ENCODE results near the gene STXBP6.

STXBP6 gene

DNA sequence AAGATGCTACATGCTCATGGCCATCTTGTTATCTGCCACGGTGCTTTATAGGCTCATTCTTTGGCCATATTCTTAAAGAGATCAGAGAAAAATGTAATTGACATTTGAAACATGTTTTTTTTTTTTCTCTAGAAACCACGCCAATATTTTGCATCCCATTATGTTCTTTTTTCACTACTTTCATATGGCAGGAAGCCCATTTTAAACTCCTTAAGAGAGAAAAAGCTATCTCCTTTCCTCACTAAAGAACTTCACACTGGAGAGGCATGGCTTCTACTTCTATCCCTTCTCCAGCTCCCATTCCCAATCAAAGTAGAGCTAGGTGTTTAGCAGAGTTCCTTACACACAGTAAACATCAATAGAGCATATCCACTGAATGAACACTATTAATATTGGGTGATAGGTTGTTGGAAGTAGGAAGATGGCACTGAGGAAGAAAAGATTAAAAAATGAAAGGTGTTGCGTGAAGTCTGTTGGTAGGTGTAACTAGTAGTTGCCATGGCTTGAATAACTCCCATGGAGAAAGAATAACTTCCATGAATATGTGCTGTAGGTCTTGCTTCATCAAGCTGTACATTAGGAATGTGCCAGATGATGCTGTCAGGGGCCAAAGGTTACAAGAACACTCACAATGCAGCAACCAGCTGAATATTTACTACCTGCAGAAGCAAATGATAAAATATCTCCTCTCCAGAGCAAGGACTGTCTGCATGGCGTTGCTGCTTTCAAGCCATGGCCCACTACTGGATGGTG lies 178.8 kb downstream of the STXBP6 start:
- Mint-ChIP-seq H3K9me3 (no peaks in the 10 kb centered on the region), H3K27me3 (peaks cover 21% of the 10 kb centered on the region), H3K27ac (no peak overlapping the region), H3K4me1 (no peaks in the 10 kb centered on the region), H3K4me3 (no peak overlapping the region)
- ATAC-seq, result no peak
- DNase-seq, result no peak

DNA sequence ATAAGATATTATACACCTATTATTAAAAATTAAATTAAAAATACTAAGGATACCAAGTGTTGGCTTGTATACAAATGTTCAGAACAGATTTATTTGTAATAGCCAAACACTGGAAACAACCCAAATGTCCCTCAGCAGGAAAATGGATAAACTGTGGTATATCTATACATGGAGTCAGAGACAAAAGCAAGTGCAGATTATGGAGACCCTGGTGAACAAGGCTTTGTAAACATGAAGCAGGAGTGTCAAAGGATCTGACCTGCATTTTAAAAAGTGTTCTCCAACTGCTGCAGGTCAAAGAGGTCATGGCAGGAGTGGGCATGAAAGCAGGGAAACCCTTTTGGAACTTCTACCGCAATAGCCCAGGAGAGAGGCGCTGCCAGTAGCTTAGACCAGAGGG lies 181.6 kb downstream of the STXBP6 start:
- ATAC-seq, result no peak
- no peak overlapping the region for H3K27ac Mint-ChIP-seq

GRCh38 chr14:24866067-24866639 lies 183.8 kb downstream of the STXBP6 start:
- ATAC-seq, result no peak
- H3K27ac Mint-ChIP-seq, result no peak overlapping the region
- no peaks in the 10 kb centered on the region for H3K9me3 Mint-ChIP-seq
- H3K4me1 Mint-ChIP-seq, result no peaks in the 10 kb centered on the region
- H3K27me3 Mint-ChIP-seq, result peaks cover 13% of the 10 kb centered on the region
- DNase-seq, result no peak
- no peak overlapping the region for H3K4me3 Mint-ChIP-seq

More for the DNA sequence above, 181.6 kb downstream of the STXBP6 start:
- no peak overlapping the region for H3K4me3 Mint-ChIP-seq
- H3K4me1 Mint-ChIP-seq, result no peaks in the 10 kb centered on the region
- peaks cover 16% of the 10 kb centered on the region for H3K27me3 Mint-ChIP-seq
- H3K9me3 Mint-ChIP-seq, result no peaks in the 10 kb centered on the region
- DNase-seq, result no peak

GRCh38 chr14:24863968-24864684 lies 185.8 kb downstream of the STXBP6 start:
- ATAC-seq (no peak), DNase-seq (no peak)
- Mint-ChIP-seq H3K27me3 (peaks cover 13% of the 10 kb centered on the region), H3K4me3 (no peak overlapping the region), H3K4me1 (no peaks in the 10 kb centered on the region), H3K27ac (peak overlapping the region in 1 of 2 donors; percentile 27), H3K9me3 (no peaks in the 10 kb centered on the region)

DNA sequence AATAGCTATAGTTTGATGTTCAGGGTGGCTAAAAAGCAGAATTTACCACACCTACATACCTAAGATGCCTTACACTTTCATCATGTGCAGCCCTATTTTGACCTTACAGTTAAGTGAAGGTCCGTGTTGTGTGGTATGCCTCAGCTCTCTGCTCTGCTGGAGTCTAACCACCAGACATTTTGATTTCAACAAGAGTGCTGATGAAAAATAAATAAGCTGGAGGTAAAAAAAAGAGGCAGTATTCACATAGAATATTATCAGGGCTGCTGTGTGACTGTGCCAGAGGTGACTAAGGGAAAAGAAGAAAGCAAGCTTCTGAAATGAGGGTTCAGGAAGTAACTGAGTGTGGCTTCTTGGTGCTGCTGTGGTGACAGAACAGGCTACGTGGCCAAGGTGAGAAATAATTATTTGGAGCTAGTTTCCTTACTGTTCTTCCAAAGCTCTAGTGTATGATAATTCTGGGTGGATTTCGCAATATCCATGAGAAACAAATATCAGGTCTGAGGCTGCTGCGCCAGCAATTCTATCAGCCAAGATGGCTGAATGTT lies 188.8 kb downstream of the STXBP6 start:
- DNase-seq (no peak), ATAC-seq (no peak)
- Mint-ChIP-seq H3K4me1 (no peaks in the 10 kb centered on the region), H3K27ac (no peak overlapping the region), H3K27me3 (peaks cover 19% of the 10 kb centered on the region), H3K9me3 (no peaks in the 10 kb centered on the region), H3K4me3 (no peak overlapping the region)

GRCh38 chr14:24859559-24859958 lies 190.4 kb downstream of the STXBP6 start:
- ATAC-seq (no peak), DNase-seq (no peak)
- Mint-ChIP-seq H3K4me3 (no peak overlapping the region), H3K27me3 (peaks cover 25% of the 10 kb centered on the region), H3K4me1 (no peaks in the 10 kb centered on the region), H3K27ac (peak overlapping the region in 1 of 2 donors; percentile 5), H3K9me3 (no peaks in the 10 kb centered on the region)

- H3K4me3 Mint-ChIP-seq, result no peak overlapping the region
- ATAC-seq (no peak), DNase-seq (no peak)
- no peak overlapping the region for H3K27ac Mint-ChIP-seq
- no peaks in the 10 kb centered on the region for H3K9me3 Mint-ChIP-seq
- H3K4me1 Mint-ChIP-seq, result no peaks in the 10 kb centered on the region
- peaks cover 17% of the 10 kb centered on the region for H3K27me3 Mint-ChIP-seq
Measured at GRCh38 chr14:24858684-24859083, 191.3 kb downstream of the STXBP6 start.

GRCh38 chr14:24858052-24858451 lies 191.9 kb downstream of the STXBP6 start:
- DNase-seq, result no peak
- Mint-ChIP-seq H3K9me3 (no peaks in the 10 kb centered on the region), H3K27me3 (peaks cover 12% of the 10 kb centered on the region), H3K4me3 (no peak overlapping the region), H3K27ac (no peak overlapping the region), H3K4me1 (no peaks in the 10 kb centered on the region)
- no peak for ATAC-seq

DNA sequence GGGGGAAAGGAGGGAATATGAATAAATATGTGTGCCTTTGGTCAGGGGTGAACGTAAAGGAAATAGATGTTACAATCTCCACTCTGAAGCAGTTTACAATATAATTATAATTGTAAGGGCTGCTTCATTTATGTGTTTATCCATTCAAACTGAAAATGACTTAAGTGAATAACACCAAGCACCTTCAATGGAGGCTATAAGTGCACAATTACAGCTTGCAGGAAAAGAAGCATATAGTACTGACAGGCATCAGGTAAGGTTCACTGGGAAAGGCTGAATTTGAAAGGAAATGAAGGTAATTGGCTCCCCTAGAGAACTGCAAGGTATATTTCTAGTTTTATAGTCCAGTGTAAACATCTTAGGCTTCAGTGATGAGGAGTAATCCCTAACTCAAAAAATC lies 192.7 kb downstream of the STXBP6 start:
- H3K4me3 Mint-ChIP-seq, result no peak overlapping the region
- H3K27ac Mint-ChIP-seq, result no peak overlapping the region
- ATAC-seq (no peak), DNase-seq (no peak)
- H3K9me3 Mint-ChIP-seq, result no peaks in the 10 kb centered on the region
- no peaks in the 10 kb centered on the region for H3K4me1 Mint-ChIP-seq
- H3K27me3 Mint-ChIP-seq, result peaks cover 12% of the 10 kb centered on the region

GRCh38 chr14:24853446-24853845 lies 196.5 kb downstream of the STXBP6 start:
- Mint-ChIP-seq H3K9me3 (no peaks in the 10 kb centered on the region), H3K4me3 (no peak overlapping the region), H3K4me1 (no peaks in the 10 kb centered on the region), H3K27ac (no peak overlapping the region), H3K27me3 (peaks cover 20% of the 10 kb centered on the region)
- no peak for ATAC-seq
- DNase-seq, result no peak

DNA sequence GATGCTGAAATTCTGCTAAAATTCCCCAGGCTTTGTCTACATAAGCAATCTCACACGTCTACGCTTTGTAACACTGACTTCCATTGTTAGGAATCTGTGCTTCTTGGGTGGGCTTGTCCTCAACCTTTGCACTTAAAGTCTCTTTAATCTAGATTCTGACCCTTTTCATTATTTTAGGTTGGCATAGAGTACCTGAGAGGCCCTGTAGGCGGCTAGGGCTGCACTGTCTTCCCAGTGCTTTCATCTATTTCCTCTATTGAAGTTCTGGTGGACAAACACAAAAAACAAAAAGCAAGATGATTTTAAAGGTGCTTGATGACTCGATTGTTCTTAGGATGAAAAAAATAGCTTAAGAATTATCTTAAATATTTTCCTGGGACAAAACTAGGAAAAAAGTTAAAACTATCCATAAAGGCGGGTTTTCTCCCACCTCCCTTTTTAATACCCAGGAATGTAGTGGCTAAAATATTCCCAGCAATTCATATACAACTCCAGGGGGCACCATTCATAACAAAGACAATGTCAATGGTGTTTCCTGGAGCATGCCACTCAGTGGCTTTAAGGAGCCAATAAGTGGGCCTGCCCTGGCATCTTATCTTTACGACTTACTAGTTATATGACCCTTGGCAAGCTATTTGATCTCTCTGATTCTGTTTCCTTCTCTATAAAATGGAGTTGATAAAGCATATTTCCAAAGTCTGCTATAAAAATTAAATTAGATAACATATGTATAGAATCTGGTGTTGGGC lies 197.5 kb downstream of the STXBP6 start:
- no peaks in the 10 kb centered on the region for H3K9me3 Mint-ChIP-seq
- DNase-seq, result no peak
- no peaks in the 10 kb centered on the region for H3K4me1 Mint-ChIP-seq
- no peak for ATAC-seq
- no peak overlapping the region for H3K27ac Mint-ChIP-seq
- H3K27me3 Mint-ChIP-seq, result peaks cover 20% of the 10 kb centered on the region
- H3K4me3 Mint-ChIP-seq, result no peak overlapping the region

DNA sequence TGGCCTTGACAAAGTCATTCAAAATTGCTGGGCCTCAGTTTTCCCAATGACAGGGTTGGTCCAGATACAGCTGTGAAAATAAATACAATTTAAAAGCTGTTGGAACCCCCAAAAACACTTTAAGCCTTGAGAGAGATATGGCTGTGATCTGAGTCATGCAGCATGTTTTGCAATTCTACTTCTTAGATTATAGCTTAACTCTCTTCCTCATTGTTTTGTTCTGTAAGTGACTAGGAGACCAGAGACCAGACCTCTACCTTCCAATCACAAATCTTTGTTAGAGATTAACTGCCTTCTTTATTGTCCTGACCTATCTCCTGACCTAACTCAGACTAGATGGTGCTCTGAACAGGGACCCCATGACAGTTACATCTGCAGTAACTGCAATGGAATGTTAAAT lies 198.1 kb downstream of the STXBP6 start:
- Mint-ChIP-seq H3K27me3 (peaks cover 16% of the 10 kb centered on the region), H3K4me1 (no peaks in the 10 kb centered on the region), H3K27ac (no peak overlapping the region), H3K9me3 (no peaks in the 10 kb centered on the region), H3K4me3 (no peak overlapping the region)
- DNase-seq (no peak), ATAC-seq (no peak)

GRCh38 chr14:24851406-24851805 lies 198.5 kb downstream of the STXBP6 start:
- no peak for ATAC-seq
- H3K4me3 Mint-ChIP-seq, result no peak overlapping the region
- DNase-seq, result no peak
- H3K27me3 Mint-ChIP-seq, result peaks cover 14% of the 10 kb centered on the region
- H3K27ac Mint-ChIP-seq, result no peak overlapping the region
- H3K4me1 Mint-ChIP-seq, result no peaks in the 10 kb centered on the region
- no peaks in the 10 kb centered on the region for H3K9me3 Mint-ChIP-seq

DNA sequence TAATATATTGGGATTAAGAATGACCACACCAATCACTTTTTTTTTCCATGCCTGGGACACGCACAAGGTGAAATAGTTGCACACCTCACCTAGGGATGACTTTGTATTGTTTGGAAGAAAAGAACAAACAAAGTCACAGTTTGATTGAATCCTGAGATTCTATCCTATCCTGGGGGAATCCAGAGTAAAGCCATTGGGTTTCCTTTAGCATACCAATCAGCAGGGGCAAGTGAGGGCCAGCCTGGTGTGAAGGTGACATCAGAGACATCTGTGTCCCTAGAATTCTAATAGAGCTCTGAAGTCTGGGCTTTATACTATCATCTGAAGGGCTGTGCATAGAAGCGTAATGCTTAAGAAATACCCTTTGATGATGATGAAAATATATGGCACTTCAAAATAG lies 199.9 kb downstream of the STXBP6 start:
- H3K27ac Mint-ChIP-seq, result no peak overlapping the region
- no peaks in the 10 kb centered on the region for H3K4me1 Mint-ChIP-seq
- H3K9me3 Mint-ChIP-seq, result no peaks in the 10 kb centered on the region
- ATAC-seq, result no peak
- H3K27me3 Mint-ChIP-seq, result peaks cover 8% of the 10 kb centered on the region
- no peak overlapping the region for H3K4me3 Mint-ChIP-seq
- DNase-seq, result no peak

- H3K27ac Mint-ChIP-seq, result no peak overlapping the region
- no peak for ATAC-seq
- no peak overlapping the region for H3K4me3 Mint-ChIP-seq
- no peaks in the 10 kb centered on the region for H3K4me1 Mint-ChIP-seq
- no peaks in the 10 kb centered on the region for H3K9me3 Mint-ChIP-seq
- peaks cover 8% of the 10 kb centered on the region for H3K27me3 Mint-ChIP-seq
- no peak for DNase-seq
Measured at GRCh38 chr14:24849471-24849870, 200.5 kb downstream of the STXBP6 start.

Measured in stimulated activated naive CD8-positive, alpha-beta T cell treated with anti-CD3 and anti-CD28 coated beads, Interleukin-15, amount 100 ng/mL, for 72 hours (primary cell).